GM19351 (cell line): ENCODE measurements around the gene ACAP2.

Experiments
- ATAC-seq: cut with Tn5 transposase; IDR thresholded peaks from one replicate; pipeline ENCODE4 v1.9.1; 2021; ENCODE audit warnings: mild to moderate bottlenecking, moderate library complexity; ENCODE audit not compliant: unreplicated experiment

ACAP2 gene

DNA sequence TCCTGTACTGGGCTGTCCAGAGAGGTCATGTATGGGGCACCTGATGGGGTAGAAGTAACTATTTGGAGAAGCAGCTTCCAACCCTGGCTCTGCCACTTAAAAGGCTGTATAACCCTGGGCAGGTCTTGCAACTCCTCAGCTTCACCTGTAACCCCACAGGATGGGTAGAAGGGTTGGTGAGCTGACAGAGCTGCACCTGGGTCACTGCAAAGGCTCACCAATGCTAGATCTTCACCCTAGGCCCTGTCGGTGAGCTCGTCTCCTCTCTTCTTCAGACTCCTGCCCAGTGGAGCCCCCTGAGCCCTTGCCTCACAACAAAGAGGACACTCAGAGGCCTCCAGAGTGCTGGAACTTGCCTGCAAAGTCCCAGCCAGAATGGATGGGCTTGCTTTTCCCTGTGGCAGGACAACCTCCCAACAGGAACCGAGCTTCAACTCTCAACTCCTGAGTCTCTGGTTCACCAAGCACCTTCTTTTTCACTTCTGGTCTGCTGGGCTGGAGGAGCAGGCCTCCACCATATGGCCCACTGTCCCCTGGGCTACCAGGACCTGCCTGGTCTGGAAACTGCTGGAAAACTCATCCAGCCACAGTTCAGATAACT is 217.7 kb downstream of the ACAP2 start:
- no peak for ATAC-seq
